Large intestine (tissue), 3 donors: ENCODE measurements around the gene SLC26A6. TPM values are rescaled to one million over a fixed set of nuclear protein-coding genes. Genes with fewer than 3 reads are reported as not detected.

Experiments used
- DNase-seq, 2 donors: peaks; one replicate each; pipeline versions ENCODE4 v3.0.0 to v3.0.0-alpha.2; 2013
- H3K27ac ChIP-seq: one replicate; pipeline ENCODE4 v1.5.1; 2013; ENCODE audit warnings: low read length
- H3K27me3 ChIP-seq: 2 replicates; pipeline ENCODE4 v1.6.1; 2013; ENCODE audit warnings: low read length; ENCODE audit not compliant: control insufficient read depth, insufficient read depth
- H3K36me3 ChIP-seq: 2 replicates; pipeline ENCODE4 v1.6.1; 2013; ENCODE audit warnings: low read length; ENCODE audit not compliant: control insufficient read depth, insufficient read depth
- H3K4me1 ChIP-seq: one replicate; pipeline ENCODE4 v1.6.1; 2013; ENCODE audit warnings: low read length; ENCODE audit not compliant: control insufficient read depth, insufficient read depth
- H3K4me3 ChIP-seq: one replicate; pipeline ENCODE4 v1.5.1; 2013; ENCODE audit warnings: low read length
- H3K9me3 ChIP-seq: one replicate; pipeline ENCODE4 v1.6.1; 2013; ENCODE audit warnings: mild to moderate bottlenecking, low read depth, low read length, moderate library complexity; ENCODE audit not compliant: control insufficient read depth
- WGBS: methylation state at CpG from one replicate; pipeline ENCODE4 v1.1.5; 2013; ENCODE audit warnings: low lambda C conversion rate; ENCODE audit not compliant: insufficient coverage; 5-methylcytosine and 5-hydroxymethylcytosine counted together
- polyA plus RNA-seq: library from polyadenylated mRNA; unstranded; fragments of 120-200 nt; gene quantifications from one replicate; pipeline ENCODE4 v1.2.1, GENCODE V29; 2013

SLC26A6 gene
- polyA plus RNA-seq, 1 donor: 41.2 TPM

DNA sequence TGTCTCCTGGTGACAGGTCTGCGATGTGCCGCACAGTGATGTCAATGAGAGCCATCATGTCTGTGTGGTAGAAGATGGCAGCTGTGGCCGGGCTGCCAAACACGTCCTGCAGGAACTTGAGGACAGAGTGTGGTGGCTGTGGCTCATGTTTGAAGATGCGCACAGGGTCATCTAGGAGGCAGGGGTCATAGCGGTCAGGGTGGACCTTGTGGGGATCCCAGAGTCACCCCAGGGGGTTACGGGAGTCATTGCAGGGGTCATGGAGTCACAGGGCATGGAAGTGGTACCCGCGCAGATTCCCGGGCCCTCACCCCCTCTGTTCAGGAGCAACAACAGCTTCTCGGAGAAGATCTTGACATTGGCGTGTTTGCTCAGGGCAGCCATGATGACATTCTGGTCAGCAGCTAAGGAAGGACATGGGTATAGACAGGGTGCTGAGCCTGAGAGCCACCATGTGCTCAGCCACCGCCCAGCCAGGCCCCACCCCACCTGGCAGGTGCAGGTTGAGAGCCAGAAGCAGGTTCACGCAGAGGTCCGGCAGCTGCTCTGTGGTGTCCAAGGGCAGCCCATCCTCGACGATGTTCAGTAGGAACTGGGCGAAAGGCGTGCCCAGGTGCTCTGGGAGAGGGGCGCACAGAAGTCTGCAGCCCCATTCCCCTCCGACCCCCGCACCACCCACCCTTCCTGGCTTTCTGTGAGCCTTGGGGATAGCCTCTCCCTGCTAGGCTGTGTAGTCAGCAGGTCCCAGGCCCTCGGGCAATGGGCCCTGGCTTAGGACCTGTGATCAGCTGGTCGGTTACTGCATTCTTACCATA lies 43.5 kb upstream of the SLC26A6 start:
- no peak overlapping the region for H3K27ac ChIP-seq
- H3K9me3 ChIP-seq: no peaks in the 10 kb centered on the region
- H3K4me1 ChIP-seq: peaks cover 4% of the 10 kb centered on the region
- no CpG with 5 or more reads among the region's 24 CpGs for WGBS
- H3K27me3 ChIP-seq: no peaks in the 10 kb centered on the region
- no peak for DNase-seq
- no peak overlapping the region for H3K4me3 ChIP-seq
- H3K36me3 ChIP-seq: peaks cover 73% of the 10 kb centered on the region

DNA sequence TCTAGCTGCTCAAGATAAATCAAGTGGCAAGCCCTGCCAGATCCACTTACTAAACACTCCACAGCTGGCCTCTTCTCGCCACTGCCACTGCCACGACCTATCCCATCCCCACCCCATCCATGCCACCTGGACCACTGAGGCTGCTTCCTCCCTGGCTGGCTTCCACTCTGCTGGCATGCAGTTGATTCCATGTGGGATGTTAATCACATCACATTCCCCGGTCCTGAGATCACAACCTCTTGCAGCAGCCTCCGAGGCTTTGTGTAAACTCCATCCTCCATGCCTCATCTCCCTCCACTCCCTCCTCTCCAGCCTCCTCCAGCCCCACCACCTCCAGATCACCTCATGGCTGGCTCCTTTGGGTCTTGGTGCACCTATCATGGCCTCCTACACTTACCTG lies 42.8 kb upstream of the SLC26A6 start:
- no peak for DNase-seq
- no peaks in the 10 kb centered on the region for H3K9me3 ChIP-seq
- H3K27ac ChIP-seq: no peak overlapping the region
- WGBS: no CpG with 5 or more reads among the region's 4 CpGs
- H3K4me1 ChIP-seq: no peaks in the 10 kb centered on the region
- H3K27me3 ChIP-seq: no peaks in the 10 kb centered on the region
- H3K4me3 ChIP-seq: no peak overlapping the region
- peaks cover 73% of the 10 kb centered on the region for H3K36me3 ChIP-seq

DNA sequence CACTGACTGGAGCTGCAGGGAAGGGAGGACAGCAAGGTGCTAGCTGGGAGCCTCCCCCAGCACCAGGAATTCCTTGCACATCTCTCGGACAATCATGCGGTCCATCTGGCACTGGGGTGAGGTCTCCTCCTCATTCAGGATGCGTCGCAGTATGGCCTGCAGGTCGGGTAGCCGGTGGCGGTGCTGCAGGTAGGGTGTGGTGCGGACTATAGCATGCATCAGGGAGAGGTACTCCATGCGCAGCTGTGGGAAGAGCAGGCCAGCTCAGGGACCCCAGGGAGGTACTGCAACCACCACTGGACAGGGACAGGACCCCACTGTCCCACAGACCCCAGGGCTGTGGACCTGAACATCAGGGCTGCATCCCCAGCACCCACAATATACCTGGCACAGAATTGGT lies 39.2 kb upstream of the SLC26A6 start:
- H3K36me3 ChIP-seq: peaks cover 47% of the 10 kb centered on the region
- no peak for DNase-seq
- no peaks in the 10 kb centered on the region for H3K4me1 ChIP-seq
- H3K4me3 ChIP-seq: no peak overlapping the region
- no CpG with 5 or more reads among the region's 9 CpGs for WGBS
- H3K27ac ChIP-seq: no peak overlapping the region
- H3K27me3 ChIP-seq: no peaks in the 10 kb centered on the region
- H3K9me3 ChIP-seq: no peaks in the 10 kb centered on the region

DNA sequence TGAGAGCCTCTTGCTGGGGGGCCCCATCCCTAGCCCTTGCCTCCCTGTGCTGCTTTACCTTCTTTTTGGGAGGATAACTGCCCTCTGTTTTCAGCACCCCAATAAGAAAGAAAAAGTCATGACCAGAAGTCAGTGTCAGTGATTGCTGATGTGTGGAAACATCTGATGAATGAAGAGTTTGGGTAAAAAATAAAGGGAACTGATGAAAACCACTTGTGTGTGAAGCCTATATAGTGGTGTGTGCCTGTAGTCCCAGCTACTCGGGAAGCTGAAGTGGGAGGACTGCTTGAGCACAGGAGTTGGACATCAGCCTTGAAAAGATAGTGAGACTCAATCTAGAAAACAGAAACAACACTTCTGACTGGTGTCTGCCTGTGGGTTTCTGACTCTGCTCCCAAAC lies 37.3 kb upstream of the SLC26A6 start:
- no peak overlapping the region for H3K4me3 ChIP-seq
- H3K9me3 ChIP-seq: no peaks in the 10 kb centered on the region
- no peaks in the 10 kb centered on the region for H3K4me1 ChIP-seq
- peaks cover 28% of the 10 kb centered on the region for H3K36me3 ChIP-seq
- DNase-seq: no peak
- no CpG with 5 or more reads among the region's 1 CpG for WGBS
- H3K27ac ChIP-seq: no peak overlapping the region
- no peaks in the 10 kb centered on the region for H3K27me3 ChIP-seq

DNA sequence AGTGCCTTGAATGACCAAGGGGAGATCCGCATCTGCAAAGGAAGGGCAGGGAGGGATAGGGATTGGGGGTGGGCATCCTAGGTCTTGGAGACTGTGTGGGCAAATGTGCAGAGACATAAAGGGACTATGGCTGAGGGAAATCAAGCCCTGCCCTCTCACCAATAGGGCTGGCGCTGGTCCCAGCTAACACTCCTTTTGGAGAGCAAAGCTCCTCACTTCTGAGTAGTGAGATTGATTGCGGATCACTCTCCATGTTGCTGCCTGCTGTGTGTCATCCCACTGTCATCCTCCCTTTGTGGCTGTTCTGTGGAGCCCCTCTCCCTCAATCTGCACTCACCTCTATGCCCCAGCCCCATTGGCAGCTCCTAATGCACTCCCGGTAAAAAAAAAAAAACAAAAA lies 29.7 kb upstream of the SLC26A6 start:
- WGBS: no CpG with 5 or more reads among the region's 4 CpGs
- Histone ChIP-seq H3K27me3 (peaks cover 37% of the 10 kb centered on the region), H3K4me3 (no peak overlapping the region), H3K27ac (no peak overlapping the region), H3K4me1 (peaks cover 9% of the 10 kb centered on the region), H3K36me3 (no peaks in the 10 kb centered on the region), H3K9me3 (peaks cover 17% of the 10 kb centered on the region)
- DNase-seq: no peak

DNA sequence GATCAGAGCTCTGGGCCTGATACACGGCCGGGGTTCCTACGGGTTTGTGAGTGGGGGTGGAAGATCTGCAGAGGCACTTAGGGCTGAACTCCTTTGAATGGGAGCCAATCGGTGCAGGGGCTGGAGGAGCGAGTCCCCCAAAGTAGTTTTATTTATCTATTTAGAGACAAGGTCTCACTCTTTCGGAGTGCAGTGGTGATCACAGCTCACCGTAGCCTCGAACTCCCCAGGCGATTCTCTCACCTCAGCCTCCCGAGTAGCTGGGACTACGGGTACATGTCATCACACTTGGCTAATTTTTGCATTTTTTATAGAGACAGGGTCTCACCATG lies 29.0 kb upstream of the SLC26A6 start:
- Histone ChIP-seq H3K27me3 (peaks cover 37% of the 10 kb centered on the region), H3K36me3 (no peaks in the 10 kb centered on the region), H3K9me3 (peaks cover 17% of the 10 kb centered on the region), H3K4me1 (peaks cover 9% of the 10 kb centered on the region), H3K4me3 (peak overlapping the region; percentile 75), H3K27ac (no peak overlapping the region)
- WGBS: no CpG with 5 or more reads among the region's 11 CpGs
- no peak for DNase-seq

DNA sequence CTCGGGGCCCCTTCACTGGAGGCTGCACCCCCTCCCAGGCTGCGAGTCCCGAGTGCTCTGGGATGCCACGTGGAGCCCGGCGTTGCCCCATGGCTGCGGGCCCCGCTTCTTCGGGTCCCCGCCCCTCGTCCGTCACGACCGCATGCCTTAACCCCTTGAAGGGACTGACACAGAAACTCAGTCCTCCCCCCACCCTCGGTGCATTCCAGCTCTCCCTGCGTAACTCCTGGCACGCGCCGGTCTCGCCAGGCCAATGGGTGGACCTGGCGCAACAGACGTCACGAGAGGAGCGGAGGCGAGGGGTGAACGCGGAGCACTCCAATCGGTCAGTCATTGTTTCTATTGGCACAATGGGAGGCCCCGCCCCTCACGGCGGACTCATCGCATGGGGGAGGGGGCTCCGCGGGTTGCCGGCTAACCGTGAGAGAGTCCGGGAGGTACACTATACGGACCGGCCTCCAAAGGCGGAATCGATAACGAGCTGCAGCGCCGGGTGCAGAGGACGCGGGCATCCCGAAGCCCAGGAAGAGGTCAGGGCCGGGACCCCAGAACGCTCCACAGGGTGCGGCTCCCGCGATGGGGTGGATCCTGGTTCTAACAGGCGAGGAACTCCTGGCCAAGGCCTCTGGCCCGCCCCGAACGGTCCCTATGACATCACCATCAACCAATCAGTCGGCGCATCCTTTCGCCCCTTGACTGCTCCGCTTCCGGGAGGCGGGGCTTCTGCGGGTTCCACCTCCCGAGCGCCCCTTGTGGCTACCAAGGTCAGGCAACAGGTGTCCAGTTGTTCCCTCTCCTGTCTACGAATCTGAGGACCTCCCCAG lies 28.4 kb upstream of the SLC26A6 start:
- peak overlapping the region; percentile 75 for H3K4me3 ChIP-seq
- H3K36me3 ChIP-seq: no peaks in the 10 kb centered on the region
- DNase-seq: peak; percentile 96
- H3K9me3 ChIP-seq: peaks cover 17% of the 10 kb centered on the region
- no CpG with 5 or more reads among the region's 66 CpGs for WGBS
- H3K27me3 ChIP-seq: peaks cover 37% of the 10 kb centered on the region
- peak overlapping the region; percentile 82 for H3K27ac ChIP-seq
- peaks cover 9% of the 10 kb centered on the region for H3K4me1 ChIP-seq

DNA sequence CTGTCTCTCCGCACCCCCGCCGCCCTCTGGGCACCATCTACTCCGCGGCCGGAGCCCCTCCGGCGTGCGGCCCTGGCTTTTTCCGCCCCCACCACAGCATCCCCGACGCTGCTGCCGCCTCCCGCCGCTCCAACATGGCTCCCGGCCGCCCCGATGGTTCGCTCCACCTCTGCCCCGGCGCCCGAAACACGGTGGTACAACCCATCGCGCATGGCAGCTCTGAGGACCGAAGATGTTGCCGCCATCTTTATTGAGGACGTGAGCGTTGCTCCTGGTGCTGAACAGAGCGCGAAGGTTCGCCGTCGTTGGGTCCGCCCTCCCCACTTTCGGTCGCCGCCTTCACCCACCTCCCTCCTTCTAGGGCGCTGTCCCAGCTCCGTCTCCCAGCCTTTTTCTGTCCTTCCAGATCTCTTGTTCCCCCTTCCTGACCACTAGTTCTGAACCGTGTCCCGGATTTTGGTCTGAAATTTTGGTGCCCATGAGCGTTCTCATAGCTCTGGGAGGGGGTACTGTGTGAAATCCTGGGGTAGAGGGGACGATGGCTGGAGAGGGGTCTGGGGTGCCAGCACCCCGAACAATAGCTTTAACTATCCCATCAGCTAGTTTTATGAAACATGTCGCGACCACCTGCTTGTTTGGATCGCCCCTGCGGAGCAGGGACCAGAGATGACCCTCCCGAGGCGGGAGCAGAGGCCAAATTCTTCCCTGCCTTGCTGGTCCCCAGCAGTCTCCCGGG lies 27.7 kb upstream of the SLC26A6 start, which contains the start of gene CELSR3:
Gene CELSR3 (minus strand): TSS at position 134 of the 736 bp plus-strand sequence. CDS start 252 bp downstream, outside the sequence.
- peak; percentile 61 to 77 for DNase-seq
- H3K4me1 ChIP-seq: peaks cover 9% of the 10 kb centered on the region
- peaks cover 40% of the 10 kb centered on the region for H3K27me3 ChIP-seq
- H3K36me3 ChIP-seq: no peaks in the 10 kb centered on the region
- peak within 1 kb of the TSS; percentile 75 for H3K4me3 ChIP-seq
- peak within 1 kb of the TSS; percentile 82 for H3K27ac ChIP-seq
- H3K9me3 ChIP-seq: peaks cover 17% of the 10 kb centered on the region
- no CpG with 5 or more reads among the region's 52 CpGs for WGBS

DNA sequence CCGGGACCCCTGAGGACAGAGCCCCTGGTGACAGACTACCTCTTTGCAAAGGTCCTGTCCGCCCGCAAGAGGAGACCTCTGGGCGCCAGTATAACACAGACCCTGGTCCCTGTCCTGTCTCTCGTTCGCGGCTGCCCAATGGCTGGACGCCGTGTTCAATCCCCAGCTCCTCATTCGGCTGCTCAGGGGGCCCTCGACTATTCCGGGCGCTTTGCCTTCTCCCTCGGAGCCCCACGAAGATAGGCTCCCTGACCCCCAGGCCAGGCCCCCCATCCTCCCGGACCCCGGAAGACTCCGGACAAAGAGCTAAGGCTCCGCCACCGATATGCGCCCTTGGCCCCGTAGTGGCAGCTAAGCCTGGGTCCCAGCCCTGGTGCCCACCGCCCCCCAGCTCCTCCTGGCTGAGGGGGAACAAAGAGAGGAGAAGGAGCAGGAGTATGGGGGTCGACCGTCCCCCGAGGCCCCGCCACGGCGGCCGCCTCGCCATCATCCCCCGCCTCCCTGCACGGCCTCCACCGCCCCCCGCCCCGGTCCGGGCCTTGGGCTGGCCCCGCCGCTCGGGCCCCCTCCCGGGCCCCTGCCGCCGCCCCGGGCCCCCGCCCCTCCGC lies 27.0 kb upstream of the SLC26A6 start:
- Histone ChIP-seq H3K36me3 (no peaks in the 10 kb centered on the region), H3K4me3 (peak overlapping the region; percentile 2), H3K27me3 (peaks cover 47% of the 10 kb centered on the region), H3K9me3 (peaks cover 17% of the 10 kb centered on the region), H3K4me1 (peaks cover 9% of the 10 kb centered on the region), H3K27ac (no peak overlapping the region)
- WGBS: no CpG with 5 or more reads among the region's 46 CpGs
- no peak for DNase-seq
